Large intestine (tissue), 3 donors: Measurements from ENCODE around the gene HOXC9. TPM values are rescaled to one million over a fixed set of nuclear protein-coding genes. Genes with fewer than 3 reads are reported as not detected.

Experiments
- DNase-seq, 2 donors: peaks; one replicate each; pipeline versions ENCODE4 v3.0.0 to v3.0.0-alpha.2; 2013
- H3K27ac ChIP-seq: one replicate; pipeline ENCODE4 v1.5.1; 2013; ENCODE audit warnings: low read length
- H3K27me3 ChIP-seq: 2 replicates; pipeline ENCODE4 v1.6.1; 2013; ENCODE audit warnings: low read length; ENCODE audit not compliant: control insufficient read depth, insufficient read depth
- H3K36me3 ChIP-seq: 2 replicates; pipeline ENCODE4 v1.6.1; 2013; ENCODE audit warnings: low read length; ENCODE audit not compliant: control insufficient read depth, insufficient read depth
- H3K4me1 ChIP-seq: one replicate; pipeline ENCODE4 v1.6.1; 2013; ENCODE audit warnings: low read length; ENCODE audit not compliant: control insufficient read depth, insufficient read depth
- H3K4me3 ChIP-seq: one replicate; pipeline ENCODE4 v1.5.1; 2013; ENCODE audit warnings: low read length
- H3K9me3 ChIP-seq: one replicate; pipeline ENCODE4 v1.6.1; 2013; ENCODE audit warnings: mild to moderate bottlenecking, low read depth, low read length, moderate library complexity; ENCODE audit not compliant: control insufficient read depth
- WGBS: methylation state at CpG from one replicate; pipeline ENCODE4 v1.1.5; 2013; ENCODE audit warnings: low lambda C conversion rate; ENCODE audit not compliant: insufficient coverage; 5-methylcytosine and 5-hydroxymethylcytosine counted together
- polyA plus RNA-seq: library from polyadenylated mRNA; unstranded; fragments of 120-200 nt; gene quantifications from one replicate; pipeline ENCODE4 v1.2.1, GENCODE V29; 2013

The HOXC9 gene
- polyA plus RNA-seq, 1 donor: 0.51 TPM

- no peaks in the 10 kb centered on the region for H3K4me1 ChIP-seq
- peaks cover 99% of the 10 kb centered on the region for H3K27me3 ChIP-seq
- DNase-seq: no peak
- no peak overlapping the region for H3K27ac ChIP-seq
- no CpG with 5 or more reads among the region's 86 CpGs for WGBS
- H3K36me3 ChIP-seq: no peaks in the 10 kb centered on the region
- H3K9me3 ChIP-seq: peaks cover 16% of the 10 kb centered on the region
- H3K4me3 ChIP-seq: no peak overlapping the region
Observed at GRCh38 chr12:53955036-53955775, 44.8 kb upstream of the HOXC9 start.

DNA sequence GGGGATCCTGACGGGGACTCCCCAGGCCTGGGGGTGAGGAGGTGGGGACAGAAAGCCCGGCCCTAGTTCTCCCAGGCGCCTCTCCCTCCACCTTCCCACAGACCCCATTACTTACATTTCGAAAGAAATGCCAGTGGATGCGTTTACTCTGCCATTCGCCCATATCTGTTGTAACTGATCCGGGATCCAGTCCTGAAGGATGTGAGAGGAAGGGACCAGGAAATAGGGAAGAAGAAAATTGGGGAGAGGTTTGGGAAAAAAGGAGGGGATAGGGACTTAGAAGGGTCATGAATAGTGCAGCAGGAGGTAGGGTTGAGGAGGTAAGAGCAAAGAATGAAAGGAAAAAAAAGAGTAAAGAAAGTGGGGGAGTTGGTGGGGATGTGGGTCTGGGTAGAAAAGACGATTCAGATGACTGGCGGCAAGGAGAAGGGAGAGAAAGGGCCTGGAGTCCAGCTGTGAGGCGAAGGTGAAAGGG, 44.1 kb upstream of the HOXC9 start:
- H3K9me3 ChIP-seq: peaks cover 18% of the 10 kb centered on the region
- no peak for DNase-seq
- no peak overlapping the region for H3K27ac ChIP-seq
- no peaks in the 10 kb centered on the region for H3K4me1 ChIP-seq
- peaks cover 99% of the 10 kb centered on the region for H3K27me3 ChIP-seq
- 4% methylated on average over 5 of the region's 10 CpGs for WGBS
- no peaks in the 10 kb centered on the region for H3K36me3 ChIP-seq
- no peak overlapping the region for H3K4me3 ChIP-seq

DNA sequence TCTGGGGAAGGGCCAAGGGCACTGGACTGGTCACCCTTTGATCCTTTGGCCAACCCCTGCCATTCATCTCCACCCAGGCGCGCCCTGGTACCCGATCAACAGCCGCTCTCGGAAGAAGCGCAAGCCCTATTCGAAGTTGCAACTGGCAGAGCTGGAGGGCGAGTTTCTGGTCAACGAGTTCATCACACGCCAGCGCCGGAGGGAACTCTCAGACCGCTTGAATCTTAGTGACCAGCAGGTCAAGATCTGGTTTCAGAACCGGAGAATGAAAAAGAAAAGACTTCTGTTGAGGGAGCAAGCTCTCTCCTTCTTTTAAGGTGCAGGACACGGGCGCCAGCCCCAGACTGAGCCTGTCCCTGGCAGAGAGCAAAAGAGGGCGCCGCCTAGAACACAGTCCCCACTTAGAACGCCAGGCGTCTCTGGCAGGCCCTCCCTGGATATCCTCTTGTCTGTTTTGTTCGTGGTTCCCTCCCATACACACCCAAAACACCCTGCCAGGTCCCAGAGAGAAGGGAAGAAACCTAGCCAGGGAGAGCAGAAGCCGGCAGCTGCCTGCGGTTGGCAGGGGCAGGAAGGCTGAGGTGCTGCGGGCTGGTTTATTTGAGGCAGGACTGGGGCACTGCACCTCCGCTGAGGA, 43.6 kb upstream of the HOXC9 start:
- H3K36me3 ChIP-seq: no peaks in the 10 kb centered on the region
- H3K27me3 ChIP-seq: peaks cover 99% of the 10 kb centered on the region
- no peak overlapping the region for H3K4me3 ChIP-seq
- H3K4me1 ChIP-seq: no peaks in the 10 kb centered on the region
- no peak for DNase-seq
- no CpG with 5 or more reads among the region's 25 CpGs for WGBS
- no peak overlapping the region for H3K27ac ChIP-seq
- peaks cover 24% of the 10 kb centered on the region for H3K9me3 ChIP-seq

GRCh38 chr12:53956914-53957536, 42.9 kb upstream of the HOXC9 start:
- Histone ChIP-seq H3K4me1 (no peaks in the 10 kb centered on the region), H3K27ac (no peak overlapping the region), H3K4me3 (no peak overlapping the region), H3K36me3 (no peaks in the 10 kb centered on the region), H3K9me3 (peaks cover 25% of the 10 kb centered on the region), H3K27me3 (peaks cover 99% of the 10 kb centered on the region)
- no CpG with 5 or more reads among the region's 11 CpGs for WGBS
- DNase-seq: no peak

DNA sequence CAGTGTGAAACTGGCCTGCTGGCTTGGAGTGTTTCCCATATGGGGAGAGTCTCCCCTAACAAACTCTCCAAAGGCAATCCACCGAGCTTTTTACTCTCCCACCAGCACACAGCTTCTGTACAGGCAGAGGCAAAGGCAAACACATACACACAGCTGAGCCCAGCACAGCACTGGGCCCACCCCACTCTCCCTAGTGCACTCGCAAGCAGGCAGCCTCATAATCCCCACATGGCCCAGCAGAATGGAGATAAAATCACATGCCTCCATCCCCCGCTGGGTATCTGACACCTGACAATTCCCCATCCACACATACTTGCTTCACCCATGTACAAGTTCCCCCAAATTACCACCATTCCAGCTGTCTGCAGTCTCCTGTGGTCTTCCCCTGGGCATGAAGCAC, 41.8 kb upstream of the HOXC9 start:
- no CpG with 5 or more reads among the region's 3 CpGs for WGBS
- DNase-seq: no peak
- peaks cover 99% of the 10 kb centered on the region for H3K27me3 ChIP-seq
- no peak overlapping the region for H3K27ac ChIP-seq
- H3K4me1 ChIP-seq: peaks cover 2% of the 10 kb centered on the region
- H3K9me3 ChIP-seq: peaks cover 19% of the 10 kb centered on the region
- H3K36me3 ChIP-seq: no peaks in the 10 kb centered on the region
- no peak overlapping the region for H3K4me3 ChIP-seq

GRCh38 chr12:53959314-53959713, 40.6 kb upstream of the HOXC9 start:
- Histone ChIP-seq H3K9me3 (peaks cover 23% of the 10 kb centered on the region), H3K36me3 (no peaks in the 10 kb centered on the region), H3K4me1 (peaks cover 7% of the 10 kb centered on the region), H3K27ac (no peak overlapping the region), H3K27me3 (peaks cover 99% of the 10 kb centered on the region), H3K4me3 (no peak overlapping the region)
- DNase-seq: no peak
- WGBS: no CpG with 5 or more reads among the region's 4 CpGs

GRCh38 chr12:53960187-53961024, 39.6 kb upstream of the HOXC9 start:
- H3K9me3 ChIP-seq: peaks cover 16% of the 10 kb centered on the region
- H3K27me3 ChIP-seq: peaks cover 100% of the 10 kb centered on the region
- H3K4me3 ChIP-seq: no peak overlapping the region
- H3K36me3 ChIP-seq: no peaks in the 10 kb centered on the region
- no peak for DNase-seq
- H3K4me1 ChIP-seq: peaks cover 7% of the 10 kb centered on the region
- WGBS: 67% methylated on average over 1 of the region's 39 CpGs
- H3K27ac ChIP-seq: no peak overlapping the region

DNA sequence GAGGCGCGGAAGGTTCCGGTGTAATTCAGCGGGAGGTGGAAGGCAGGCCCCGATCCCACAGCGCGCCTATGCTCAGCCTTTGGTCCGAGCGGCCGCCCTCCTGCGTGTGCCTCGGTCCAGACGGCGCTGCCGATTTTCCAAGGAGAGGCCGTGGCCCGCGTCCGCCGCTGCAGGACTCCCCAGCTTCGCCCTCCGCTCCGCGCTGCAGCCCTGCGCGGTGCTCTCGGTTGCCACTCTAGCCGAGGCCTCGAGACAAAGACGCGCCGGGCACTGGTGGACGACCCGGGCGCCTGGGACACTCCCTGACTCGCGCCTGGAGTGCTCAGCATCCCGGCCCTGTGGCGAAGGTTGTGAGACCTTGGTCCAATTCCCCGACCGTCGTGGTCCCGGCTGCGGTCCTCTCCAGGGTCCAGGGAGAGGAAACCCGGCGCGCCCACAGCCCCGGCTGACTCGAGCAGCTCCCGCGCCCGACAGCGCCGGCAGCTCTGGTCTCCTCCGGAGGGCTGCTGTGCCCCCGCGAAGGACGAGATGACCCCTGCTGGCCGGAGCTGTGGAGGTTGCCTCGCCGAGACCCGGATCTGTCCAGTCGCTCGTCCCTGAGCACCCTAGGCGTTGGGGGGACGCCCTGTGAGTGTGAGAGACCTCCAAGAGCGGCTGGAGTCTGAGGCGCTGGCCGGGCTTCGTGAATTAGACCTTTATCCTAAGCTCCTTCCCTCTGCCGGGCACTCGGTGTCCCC, 38.8 kb upstream of the HOXC9 start:
- no peak for DNase-seq
- WGBS: no CpG with 5 or more reads among the region's 72 CpGs
- no peak overlapping the region for H3K27ac ChIP-seq

GRCh38 chr12:53963005-53963404, 37.0 kb upstream of the HOXC9 start:
- peaks cover 7% of the 10 kb centered on the region for H3K4me1 ChIP-seq
- no CpG with 5 or more reads among the region's 7 CpGs for WGBS
- peaks cover 18% of the 10 kb centered on the region for H3K9me3 ChIP-seq
- no peaks in the 10 kb centered on the region for H3K36me3 ChIP-seq
- H3K4me3 ChIP-seq: no peak overlapping the region
- no peak overlapping the region for H3K27ac ChIP-seq
- no peak for DNase-seq
- peaks cover 100% of the 10 kb centered on the region for H3K27me3 ChIP-seq

More for the DNA sequence above, 38.8 kb upstream of the HOXC9 start:
- H3K9me3 ChIP-seq: peaks cover 14% of the 10 kb centered on the region
- no peak overlapping the region for H3K4me3 ChIP-seq
- no peaks in the 10 kb centered on the region for H3K36me3 ChIP-seq
- peaks cover 100% of the 10 kb centered on the region for H3K27me3 ChIP-seq
- peaks cover 7% of the 10 kb centered on the region for H3K4me1 ChIP-seq
